HPDE6-E6E7 (cell line): ENCODE measurements around the gene AMMECR1.

ENCODE experiments used
- DNase-seq: peaks from one replicate; pipeline ENCODE4 v3.0.0; 2011; ENCODE audit warnings: missing footprints; ENCODE audit errors: extremely low spot score

AMMECR1 gene

DNA sequence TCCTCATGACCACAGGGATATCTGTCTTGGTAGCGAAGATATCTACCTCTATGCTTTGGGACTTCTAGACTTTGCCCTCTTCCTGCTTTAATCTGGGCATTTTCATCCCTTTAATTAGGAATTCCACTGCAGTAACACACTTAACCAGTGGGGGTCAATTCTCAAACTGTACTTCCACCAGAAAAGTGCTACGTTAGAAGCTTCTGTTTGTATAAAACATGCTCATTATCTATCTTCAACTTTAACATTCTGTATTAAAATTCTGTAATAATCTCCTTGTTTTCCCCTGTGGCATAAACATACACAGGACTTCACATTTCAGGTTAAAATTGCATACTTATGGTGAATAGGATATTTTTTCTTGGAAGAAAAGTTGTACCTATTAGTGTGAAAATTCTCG, 105.6 kb downstream of the AMMECR1 start:
- no peak for DNase-seq

DNA sequence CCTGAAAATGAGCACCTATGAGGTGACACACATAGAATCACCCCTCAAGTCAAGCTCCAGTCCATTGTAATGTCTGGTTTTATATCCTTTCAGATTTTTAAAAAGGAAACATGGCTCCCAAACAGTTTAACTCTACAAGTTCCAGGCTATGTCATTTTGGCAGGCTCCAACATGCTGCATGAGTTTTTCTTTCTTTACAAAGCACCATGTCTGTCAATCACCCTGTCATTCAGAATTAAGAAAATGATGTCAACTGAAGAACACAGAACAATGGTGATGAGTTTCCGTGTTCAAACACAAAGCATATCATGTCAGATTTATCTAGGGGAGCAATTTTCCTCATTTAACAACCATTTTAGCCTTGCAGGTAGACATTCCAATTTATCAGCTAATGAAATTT, 106.5 kb downstream of the AMMECR1 start:
- no peak for DNase-seq

- DNase-seq, result no peak
These were observed 107.3 kb downstream of the AMMECR1 start for GRCh38 chrX:110210417-110211139.

- DNase-seq, result no peak
These were observed 109.8 kb downstream of the AMMECR1 start for GRCh38 chrX:110208092-110208491.

DNA sequence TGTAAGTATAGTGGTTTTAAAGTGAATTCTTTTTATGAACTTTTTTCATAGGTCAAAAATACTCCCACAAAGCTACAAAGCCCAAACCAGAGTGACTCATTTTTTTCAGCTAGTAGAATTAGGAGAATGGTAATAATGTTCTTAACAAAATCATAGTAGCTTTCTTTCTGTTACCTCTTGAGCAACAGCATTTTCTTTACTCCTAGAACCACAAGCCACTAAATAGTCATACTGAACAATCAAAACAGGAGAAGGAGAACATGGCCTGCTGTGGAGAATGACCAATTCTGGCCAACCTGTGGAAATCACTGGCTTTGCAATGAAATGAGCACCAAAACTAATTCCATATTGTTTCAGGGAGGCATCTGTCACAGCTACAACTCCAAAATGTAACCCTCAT, 112.9 kb downstream of the AMMECR1 start:
- no peak for DNase-seq

- DNase-seq, result no peak
These were observed 116.1 kb downstream of the AMMECR1 start for GRCh38 chrX:110201799-110202198.

DNA sequence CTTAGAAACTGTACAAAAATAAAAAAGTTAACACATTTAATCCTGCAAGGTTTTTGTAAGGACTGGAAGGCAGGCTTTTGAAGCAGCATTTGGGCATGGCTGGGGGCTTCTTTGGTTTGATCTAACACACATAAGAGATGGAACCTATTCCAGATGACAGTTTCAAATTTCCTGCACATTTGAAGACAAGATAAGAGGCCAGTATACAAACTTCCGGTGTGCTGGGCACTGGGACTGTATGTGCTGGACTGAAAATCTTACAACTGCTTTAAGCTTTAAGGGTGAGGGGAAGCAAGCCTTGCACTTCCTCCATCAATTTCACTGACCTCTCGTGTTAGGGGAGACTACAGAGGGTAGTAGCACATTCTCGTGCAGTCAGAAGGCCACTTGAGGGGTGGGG, 122.9 kb downstream of the AMMECR1 start:
- no peak for DNase-seq

- no peak for DNase-seq
These were observed 125.4 kb downstream of the AMMECR1 start for GRCh38 chrX:110192516-110192915.

DNA sequence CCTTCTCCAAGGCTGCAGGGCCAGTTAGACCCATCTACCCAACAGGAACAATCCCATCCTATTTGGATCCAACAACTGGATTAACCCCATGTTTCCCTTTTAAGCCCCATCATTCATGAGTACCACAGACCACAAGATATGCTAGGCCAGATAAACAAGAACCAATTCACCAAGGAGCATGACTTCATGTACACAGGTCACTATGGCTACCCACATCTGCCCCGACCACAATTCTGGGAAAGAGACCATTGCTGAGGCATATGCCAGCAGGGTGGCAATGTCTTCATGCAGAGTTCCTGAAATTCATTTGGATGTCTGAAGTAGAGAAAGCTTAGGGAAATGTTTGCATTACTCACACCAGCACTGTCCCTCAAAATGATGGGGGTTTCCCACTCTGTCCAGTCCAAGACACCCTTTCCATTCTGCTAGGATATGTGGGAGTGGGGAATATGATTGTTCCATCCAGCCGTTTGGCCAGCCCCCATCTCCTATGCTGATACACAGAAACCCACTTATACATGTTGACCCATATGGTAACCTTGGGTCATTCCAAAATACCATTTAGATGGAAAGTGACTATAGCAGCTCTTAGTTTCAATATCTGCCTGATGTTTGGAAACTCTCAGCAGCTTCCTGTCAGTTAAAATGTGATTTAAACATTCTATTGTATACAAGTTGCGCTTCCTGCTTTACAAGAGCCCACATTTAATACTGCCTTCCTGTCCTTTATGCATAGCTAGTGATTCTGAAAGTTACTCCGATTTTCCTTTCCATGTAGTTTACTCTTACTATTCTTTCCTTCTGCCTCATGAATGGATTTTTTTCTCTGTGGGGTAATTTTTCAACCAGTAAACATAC, 129.0 kb downstream of the AMMECR1 start:
- DNase-seq, result no peak

- DNase-seq, result no peak
These were observed 134.6 kb downstream of the AMMECR1 start for GRCh38 chrX:110183314-110183713.

GRCh38 chrX:110182865-110183264, 135.0 kb downstream of the AMMECR1 start:
- DNase-seq, result no peak

- DNase-seq, result no peak
These were observed 135.5 kb downstream of the AMMECR1 start for GRCh38 chrX:110182362-110182761.

- no peak for DNase-seq
These were observed 136.3 kb downstream of the AMMECR1 start for GRCh38 chrX:110181459-110182137.

- no peak for DNase-seq
These were observed 137.0 kb downstream of the AMMECR1 start for GRCh38 chrX:110180928-110181310.

- peak; percentile 56 for DNase-seq
These were observed 137.5 kb downstream of the AMMECR1 start for GRCh38 chrX:110180176-110180927.

- no peak for DNase-seq
These were observed 139.6 kb downstream of the AMMECR1 start for GRCh38 chrX:110178179-110178865.

- DNase-seq, result no peak
These were observed 142.2 kb downstream of the AMMECR1 start for GRCh38 chrX:110175696-110176095.

DNA sequence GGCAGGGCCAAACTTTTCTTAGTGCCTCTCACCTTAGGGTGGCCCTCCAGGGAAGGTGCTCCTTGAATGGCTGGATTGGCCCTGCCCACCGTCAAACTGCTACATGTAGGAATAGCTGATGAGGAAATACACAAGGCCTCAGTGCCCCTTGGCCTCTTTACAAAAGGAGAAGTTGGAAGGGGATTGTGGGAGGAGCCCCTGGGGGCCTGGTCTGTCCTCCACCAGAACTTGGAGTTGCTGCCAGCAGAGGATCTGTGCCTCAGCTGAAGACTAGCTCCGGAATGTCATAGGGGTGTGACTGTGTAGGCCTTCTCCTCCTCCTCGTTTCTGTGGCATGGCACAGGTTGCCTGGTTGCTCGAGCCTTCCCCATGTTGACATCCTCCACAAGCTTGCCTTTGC, 142.7 kb downstream of the AMMECR1 start:
- DNase-seq, result no peak

- no peak for DNase-seq
These were observed 144.4 kb downstream of the AMMECR1 start for GRCh38 chrX:110173192-110174175.

- no peak for DNase-seq
These were observed 145.7 kb downstream of the AMMECR1 start for GRCh38 chrX:110172215-110172614.
